NCI-H1436 treated with DMSO at 0.1 percent for 48 hours (cell line): ENCODE results near the gene CDKAL1.

Source experiments
- DNase-seq: peaks from one replicate; lab custom pipeline; 2025; lab: John Stamatoyannopoulos, UW

CDKAL1 gene

DNA sequence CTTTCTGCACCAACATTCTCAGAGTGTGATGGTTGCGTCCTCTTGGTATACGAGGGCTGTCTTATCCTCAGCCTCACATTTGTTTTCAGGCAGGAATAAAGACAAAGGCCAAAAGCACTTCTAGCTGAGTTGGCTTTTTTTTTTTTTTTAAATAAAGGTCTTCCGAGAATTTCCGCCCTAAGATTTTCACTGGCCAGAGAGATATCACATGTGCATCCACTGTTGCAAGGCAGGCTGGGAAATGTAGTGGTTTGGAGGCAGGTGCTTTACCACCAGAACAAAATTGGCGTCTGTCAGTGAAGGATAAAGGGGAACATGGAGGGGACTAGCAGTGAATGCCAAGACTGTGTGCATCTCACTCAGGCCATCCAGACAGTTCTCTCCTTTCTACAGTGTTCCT is 724.4 kb downstream of the CDKAL1 start:
- DNase-seq, result no peak

GRCh38 chr6:21259660-21260059 is 725.4 kb downstream of the CDKAL1 start:
- DNase-seq, result no peak

GRCh38 chr6:21262504-21262903 is 728.2 kb downstream of the CDKAL1 start:
- DNase-seq, result no peak

DNA sequence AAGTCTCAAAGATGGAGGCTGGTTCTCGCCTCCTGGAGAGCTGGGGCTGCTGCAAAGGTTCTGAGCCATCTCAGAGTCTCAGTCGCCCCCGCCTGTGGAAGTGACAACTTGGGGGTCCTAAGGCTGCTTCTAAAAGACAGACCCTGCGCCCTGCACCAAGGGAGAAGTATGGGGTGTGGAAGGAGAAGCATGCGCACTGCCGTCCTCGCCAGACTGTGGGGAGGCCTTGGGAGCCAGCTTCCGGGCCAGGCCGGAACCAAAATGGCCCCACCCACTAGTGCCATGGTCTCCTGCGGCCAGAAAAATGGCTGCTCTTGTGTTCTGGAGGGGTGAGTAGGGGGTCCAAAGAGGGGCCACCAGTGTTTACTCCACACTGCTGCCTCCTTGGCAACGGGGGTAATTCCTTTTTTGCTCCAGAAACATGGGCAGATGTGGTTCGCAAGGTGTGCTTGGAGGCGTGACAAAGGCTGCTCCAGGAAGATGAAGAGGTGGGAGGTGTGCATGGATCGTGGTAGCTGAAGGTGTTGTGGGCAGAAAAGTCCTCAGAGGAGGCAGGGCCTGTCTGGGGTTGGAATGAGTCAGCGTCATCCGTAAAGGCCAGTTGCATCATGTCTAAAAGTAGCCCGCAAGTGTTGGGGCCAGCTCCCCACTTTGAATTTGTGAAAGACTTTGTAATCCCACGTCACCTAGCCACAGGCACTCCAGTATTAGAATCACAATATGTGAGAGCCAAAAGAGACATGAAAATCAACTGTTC is 729.5 kb downstream of the CDKAL1 start:
- DNase-seq, result peak; percentile 68

DNA sequence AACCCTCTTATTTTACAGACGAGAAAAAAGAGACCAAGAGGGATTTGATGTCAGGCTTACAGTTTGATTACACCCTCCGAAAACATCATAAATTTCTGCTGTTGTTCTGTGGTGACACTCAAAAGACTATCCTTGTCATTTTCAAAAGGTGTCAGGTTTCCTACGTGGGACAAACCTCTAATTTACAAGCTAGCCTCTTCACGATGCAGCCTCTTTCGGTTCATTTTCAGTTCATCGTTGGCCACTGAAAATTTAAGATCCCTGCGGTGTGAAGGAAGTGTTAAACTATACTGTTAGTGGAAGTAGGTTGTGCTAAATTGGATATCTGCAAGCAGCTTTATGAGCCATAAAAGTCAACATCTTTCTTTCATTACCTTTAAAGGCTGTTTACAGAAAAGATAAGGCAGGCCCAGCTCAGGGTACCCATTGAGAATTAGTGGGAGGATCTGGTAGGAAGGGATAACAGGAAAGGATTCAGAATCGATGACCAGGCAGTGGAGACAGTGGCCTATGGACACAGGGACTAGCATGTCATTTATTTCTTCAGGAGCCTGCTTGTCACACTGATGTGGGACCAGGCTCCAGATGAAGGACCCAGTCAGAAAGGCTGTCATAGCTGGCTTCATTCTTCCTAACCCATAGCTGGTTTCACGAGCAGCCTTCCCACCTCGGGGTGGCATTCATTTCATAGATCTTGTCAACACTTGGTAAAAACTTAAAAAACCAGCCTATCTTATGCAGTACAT is 730.2 kb downstream of the CDKAL1 start:
- peak; percentile 68 for DNase-seq

DNA sequence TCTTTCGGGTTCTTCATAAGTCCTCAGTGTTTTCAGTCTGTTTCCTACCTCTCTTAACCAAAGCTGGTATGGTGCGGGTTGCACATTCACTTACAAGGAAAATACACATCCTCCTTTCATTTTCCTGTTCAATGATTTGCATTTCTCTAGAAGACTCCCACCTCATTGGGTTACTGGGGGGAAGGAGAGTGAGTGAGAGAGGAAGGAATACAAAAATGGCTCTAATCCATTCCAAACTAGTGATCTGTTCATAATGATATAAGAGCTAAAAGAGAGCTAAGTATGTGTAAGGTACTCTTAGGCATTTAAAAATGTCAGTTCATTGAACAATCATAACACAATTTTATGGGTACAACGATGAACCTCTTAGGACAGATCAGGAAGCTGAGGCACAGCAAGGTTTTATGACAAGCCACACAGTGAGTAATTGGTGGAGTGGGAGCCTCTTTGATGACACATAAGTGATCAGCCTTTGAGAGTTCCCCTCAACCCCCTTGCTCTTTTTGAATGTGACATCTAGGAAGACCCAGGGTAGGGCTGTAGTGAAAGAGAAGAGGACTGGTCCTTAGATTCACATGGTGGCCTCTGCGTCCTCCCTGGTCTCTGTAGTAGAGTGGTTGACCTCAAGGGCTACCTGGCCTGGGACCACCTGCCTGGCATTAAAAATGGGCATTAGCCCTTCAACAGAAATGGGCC is 730.9 kb downstream of the CDKAL1 start:
- DNase-seq, result no peak

DNA sequence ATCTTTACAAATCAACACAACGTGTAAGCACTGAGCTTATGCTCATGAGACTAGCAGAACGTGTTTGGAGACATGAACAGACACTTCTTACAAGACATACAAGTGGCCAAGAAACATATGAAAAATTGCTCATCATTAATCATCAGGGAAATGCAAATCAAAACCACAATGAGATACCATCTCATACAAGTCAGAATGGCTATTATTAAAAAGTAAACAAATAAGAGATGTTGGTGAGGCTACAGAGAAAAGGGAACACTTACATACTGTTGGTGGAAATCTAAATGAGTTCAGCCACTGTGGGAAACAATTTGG is 731.4 kb downstream of the CDKAL1 start:
- no peak for DNase-seq

DNA sequence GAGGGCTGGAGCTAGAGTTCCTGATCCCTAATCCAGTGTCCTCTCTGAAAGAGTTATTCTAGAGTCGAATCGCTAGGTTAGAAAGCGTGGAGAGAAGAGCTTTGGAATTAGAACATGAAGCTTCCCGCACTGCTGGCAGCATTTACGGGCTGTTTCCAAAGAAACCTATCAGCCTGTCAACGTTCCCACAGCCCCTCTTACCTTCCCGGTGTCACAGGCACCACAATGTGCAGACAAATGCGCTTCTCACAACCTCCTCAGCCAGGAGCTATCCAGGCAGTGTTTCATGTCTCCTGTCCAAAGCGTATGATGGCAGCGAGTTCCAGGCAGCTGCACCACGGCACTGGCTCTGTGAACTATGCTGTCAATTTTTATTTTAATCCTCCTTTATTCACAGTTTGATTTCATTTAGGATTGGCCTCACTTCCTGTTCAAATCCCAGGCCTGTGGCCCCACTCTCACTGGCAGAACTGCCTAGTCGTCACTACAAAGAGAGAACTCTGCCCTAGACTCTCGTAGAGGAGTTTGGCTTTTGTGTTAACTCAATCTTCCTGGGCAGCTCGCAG is 736.5 kb downstream of the CDKAL1 start:
- no peak for DNase-seq

DNA sequence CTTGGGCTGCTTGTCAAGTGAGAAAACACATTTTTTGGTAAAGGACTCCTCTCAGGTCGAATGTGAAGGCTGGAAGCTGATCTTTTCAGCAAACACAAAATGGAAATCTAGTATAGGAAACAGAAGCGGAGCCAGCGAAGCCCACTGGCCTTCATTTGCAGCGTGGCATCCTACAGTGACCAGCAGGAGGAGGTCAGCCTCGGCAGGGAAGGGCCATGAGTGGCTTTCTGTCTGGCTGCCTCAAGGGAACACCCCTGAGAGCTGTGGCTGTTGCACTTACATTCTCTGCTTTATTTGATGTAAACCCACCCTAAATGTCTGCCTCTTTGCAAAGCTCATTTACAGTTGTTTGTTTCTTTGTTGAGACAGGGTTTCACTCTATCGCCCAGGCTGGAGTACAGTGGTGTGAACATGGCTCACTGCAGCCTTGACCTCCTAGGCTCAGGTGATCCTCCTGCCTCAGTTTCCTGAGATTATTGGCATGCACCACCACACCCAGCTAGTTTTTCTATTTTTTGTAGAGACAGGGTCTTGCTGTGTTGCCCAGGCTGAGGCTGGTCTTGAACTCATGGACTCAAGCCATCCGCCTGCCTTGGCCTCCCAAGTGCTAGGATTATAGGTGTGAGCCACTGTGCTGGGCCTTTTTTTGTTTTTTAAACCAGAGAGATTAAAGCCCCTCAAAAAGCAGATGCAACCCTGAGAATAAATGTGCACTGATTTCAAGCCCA is 737.3 kb downstream of the CDKAL1 start:
- no peak for DNase-seq

GRCh38 chr6:21273451-21273850 is 739.2 kb downstream of the CDKAL1 start:
- DNase-seq, result no peak

GRCh38 chr6:21274851-21275250 is 740.6 kb downstream of the CDKAL1 start:
- DNase-seq, result no peak

DNA sequence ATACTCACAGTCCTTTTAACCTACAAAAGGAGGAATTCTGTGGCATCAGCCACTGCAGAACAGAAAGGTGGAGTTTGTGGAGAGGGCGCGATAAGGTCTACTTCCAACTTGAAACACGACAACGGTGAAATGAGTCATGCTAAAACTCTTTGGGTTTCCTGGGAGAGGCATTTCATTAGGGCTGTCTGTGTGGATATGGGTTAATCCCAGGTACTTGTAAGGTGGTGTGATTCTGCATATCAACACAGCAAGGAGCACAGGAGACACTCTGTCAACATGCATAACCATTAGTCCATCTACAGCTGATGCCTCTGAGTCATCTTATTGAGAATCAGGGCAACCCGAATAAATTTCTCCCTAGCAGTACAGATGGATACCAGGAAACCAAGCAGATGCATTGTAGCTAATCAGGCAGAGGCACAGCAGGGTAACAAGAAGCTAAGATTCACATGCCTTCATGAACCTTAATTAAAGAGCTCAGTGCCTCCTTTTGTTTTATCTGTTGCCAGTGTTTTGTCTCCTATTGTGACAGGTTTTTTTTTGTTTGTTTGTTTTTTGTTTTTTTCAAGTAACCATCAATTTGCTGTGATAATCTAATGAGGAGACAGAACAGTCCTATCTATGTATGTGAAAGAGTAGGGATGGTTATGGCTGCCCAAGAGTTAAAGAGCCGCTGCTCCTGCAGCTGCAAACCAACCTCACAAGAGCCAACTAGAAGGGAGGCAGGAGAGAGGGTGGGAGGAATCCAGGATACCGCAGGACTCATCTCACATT is 743.5 kb downstream of the CDKAL1 start:
- no peak for DNase-seq

- DNase-seq, result no peak
Observed at GRCh38 chr6:21278375-21278745, 744.1 kb downstream of the CDKAL1 start.

DNA sequence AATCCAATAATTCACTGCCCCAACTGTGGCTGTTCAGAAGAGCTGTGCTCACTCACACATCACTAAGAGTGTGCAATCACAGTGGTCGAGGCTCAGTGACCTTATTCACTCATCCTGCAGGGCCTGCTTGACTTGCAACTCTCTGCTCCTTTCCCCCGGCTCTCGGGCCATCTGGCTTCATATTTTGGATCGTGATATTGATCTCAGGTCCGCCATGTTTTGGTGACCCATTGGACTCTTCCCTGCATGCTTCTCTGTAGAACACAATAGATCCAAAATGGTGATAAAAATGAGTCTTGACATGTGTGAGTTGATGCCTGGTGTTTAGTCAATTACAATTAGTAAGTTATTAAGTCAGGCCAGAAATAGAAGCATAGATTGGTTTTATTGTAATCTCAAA is 745.4 kb downstream of the CDKAL1 start:
- DNase-seq, result no peak

GRCh38 chr6:21281366-21281765 is 747.1 kb downstream of the CDKAL1 start:
- DNase-seq, result no peak
